HL-60 (cell line): ENCODE measurements around the gene TGFBR3.

ENCODE experiments used
- POLR2AphosphoS5 ChIP-seq: IDR thresholded peaks from 2 replicates; pipeline ENCODE4 v1.6.1; 2012; ENCODE audit warnings: low read depth
- TF ChIP-seq, protein P1 (sequence below): IDR thresholded peaks from one replicate; pipeline ENCODE4 v1.5.1; 2011; ENCODE audit warnings: low read length, control low read depth, inconsistent platforms; ENCODE audit not compliant: insufficient read depth

DNA sequence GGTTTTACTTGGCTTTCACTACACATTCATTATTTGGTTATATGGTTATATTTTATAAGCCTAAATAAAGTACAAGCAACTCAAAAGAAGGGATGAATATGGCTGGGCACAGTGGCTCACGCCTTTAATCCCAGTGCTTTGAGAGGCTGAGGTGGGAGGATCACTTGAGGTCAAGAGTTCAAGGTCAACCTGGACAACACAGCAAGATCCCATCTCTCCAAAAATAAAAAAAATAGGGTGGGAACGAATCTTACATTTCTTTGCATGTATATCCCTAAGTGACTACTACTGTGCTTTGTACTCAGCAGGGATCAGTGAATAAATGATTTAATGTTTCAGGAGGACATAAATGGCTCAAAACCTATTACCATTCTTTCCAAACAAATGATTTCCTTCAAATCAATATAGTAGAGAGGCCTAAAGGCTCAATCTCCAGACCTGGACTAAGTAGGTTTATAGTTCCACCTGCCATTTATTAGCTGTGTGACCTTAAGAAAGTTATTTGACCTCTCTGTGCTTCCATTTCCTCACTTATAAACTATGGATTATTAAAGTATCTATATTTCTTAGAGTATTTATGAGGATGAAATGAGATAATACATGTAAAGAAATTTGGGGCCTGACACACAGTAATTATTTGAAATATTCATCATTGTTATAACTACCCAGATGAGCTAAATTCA, 28.3 kb downstream of the TGFBR3 start:
- TF ChIP-seq, protein P1, sequence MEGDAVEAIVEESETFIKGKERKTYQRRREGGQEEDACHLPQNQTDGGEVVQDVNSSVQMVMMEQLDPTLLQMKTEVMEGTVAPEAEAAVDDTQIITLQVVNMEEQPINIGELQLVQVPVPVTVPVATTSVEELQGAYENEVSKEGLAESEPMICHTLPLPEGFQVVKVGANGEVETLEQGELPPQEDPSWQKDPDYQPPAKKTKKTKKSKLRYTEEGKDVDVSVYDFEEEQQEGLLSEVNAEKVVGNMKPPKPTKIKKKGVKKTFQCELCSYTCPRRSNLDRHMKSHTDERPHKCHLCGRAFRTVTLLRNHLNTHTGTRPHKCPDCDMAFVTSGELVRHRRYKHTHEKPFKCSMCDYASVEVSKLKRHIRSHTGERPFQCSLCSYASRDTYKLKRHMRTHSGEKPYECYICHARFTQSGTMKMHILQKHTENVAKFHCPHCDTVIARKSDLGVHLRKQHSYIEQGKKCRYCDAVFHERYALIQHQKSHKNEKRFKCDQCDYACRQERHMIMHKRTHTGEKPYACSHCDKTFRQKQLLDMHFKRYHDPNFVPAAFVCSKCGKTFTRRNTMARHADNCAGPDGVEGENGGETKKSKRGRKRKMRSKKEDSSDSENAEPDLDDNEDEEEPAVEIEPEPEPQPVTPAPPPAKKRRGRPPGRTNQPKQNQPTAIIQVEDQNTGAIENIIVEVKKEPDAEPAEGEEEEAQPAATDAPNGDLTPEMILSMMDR, result no peak
- TF ChIP-seq POLR2AphosphoS5, result no peak
